NK-92 treated with Interleukin-12 subunit alpha and Interleukin-12 subunit beta, amount 100 ng/mL, for 24 hours (cell line): ENCODE measurements around the gene ZNF334.

Experiments used
- DNase-seq: peaks from one replicate; lab custom pipeline; 2025; lab: John Stamatoyannopoulos, UW

Gene ZNF334

DNA sequence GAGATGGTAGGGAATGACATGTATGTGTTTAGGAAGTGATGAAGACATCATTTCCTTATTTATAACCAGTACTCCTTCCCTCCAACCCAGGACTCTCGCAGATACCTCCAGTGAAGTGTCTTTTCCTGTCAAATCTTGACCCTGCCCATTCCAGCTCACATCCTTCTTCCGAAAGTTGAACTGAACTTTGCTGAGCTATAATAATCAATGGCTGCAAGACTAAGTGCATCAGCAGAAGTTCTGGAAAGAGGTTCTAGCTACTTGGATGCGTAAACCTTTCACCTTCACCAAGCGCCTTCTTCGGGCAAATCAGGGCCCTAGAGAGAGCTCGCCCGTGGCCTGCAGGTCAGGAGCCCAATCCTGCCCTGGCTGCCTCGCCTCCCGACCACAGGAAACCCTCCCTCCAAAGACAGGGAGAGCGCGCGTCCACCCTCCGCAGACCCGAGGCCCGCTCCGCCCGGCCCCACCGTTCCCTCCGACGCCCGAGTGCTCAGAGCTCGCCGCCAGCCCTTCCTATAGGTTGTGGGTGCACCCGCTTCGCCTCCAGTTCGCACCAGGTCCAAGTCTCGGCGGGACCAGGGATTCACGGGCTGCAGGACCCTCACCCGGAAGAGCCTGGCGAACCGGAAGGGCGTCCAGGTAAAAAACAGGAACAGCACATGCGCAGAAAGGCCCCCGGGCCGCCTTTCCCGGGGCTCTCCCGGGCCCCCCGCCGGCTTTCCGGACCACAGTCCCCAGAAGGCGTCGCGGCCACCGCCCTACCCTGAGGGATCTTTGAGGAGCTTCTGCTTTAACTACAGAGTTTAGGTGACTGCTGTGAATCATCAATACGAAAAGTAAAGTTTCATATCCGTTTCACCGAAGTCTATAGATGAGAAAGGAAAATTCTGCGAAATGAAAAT is at the start of gene ZNF334:
ZNF334 (minus strand) TSS at position 617 of the 902 bp plus-strand sequence. CDS start 1,457 bp downstream, outside the sequence.
- DNase-seq, result no peak

DNA sequence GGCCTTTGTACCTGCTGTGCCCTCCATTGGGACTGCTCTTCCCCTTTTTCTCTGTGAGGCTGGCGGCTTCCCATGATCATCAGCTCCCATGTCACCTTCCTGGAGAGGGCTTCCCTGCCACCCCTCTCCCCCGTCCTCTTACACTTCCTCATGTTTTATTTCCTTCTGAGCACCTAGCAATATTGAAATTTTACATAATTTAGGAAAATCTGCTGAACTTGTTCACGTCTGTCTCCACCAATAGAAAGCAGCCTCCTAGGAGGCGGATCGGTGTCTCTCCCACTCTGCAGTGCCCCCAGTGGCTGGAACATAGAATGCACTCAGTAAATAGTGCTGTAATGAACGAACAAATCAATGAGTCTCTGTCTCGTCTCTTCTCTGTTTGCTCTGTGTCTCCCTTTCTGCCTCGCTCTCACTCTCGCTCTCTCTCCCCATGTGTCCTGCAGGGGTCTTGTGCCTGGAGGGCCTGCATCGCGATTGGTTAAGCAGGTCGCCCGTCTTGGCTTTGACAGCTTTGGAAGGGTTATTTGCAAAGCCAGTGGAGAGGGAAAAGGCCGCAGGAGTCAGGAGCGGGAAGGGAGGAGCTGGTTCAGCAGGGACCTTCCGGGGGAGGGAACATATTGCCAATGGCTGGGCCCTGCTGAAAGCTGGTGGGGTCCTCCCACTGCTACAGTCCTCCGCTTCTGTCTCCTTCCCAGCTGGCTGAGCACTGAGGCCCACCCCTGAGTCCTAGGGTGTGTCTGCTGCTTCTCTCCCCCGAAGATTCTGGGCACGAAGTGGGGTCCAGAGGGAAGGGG is 49.2 kb upstream of the ZNF334 start:
- DNase-seq, result peak; percentile 47

DNA sequence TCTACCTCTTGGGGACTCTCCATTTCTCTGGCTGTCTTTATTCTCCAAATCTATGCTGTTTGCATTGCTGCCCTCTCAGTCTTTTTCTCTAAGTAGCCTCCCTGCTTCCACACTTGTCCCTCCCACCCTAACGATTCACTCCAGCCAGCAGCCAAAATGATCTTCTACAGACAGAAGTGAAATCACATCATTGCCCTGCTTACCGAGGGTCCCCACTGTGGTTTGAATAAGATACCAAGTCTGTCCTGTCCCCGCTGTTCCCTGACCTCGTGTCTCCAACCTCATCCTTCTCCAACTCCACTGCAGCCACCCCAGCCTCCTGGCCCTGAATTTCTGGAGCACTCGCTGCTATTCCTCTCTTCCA is 48.6 kb upstream of the ZNF334 start:
- DNase-seq, result no peak

DNA sequence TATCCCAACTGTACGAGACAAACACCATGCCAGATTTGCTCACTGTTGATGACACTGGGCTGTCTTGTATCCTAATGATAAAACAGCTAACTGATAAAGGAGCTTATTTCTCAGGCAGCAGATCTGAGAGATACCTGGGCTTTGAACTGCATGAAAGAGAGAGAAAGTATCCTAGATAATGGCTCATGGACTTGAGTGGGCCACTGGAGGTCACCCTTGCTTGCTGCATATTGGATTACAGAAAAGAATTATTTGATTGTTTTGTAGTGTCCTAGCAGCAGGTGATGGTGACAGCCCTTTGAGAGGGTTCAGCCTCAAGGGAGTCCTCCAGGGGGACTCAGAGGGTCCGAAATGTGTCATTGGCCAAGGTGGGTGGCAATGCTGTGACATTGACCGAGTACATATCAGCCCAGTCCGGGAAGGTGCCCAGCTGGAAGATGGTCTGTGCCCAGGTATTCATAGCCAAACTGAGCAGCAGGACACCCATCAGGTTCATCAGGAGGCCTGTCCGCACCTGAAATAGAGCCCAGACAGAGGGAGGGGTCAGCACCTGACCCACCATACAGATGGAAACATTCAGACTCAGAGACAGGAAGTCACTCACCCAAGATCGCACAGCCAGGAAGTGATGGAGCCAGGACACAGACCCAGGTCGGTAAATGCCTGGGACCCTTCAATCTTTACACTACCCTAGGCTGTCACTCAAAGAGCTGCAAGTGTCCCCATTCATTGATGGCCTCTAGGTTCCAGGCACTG is 46.5 kb upstream of the ZNF334 start:
- no peak for DNase-seq

DNA sequence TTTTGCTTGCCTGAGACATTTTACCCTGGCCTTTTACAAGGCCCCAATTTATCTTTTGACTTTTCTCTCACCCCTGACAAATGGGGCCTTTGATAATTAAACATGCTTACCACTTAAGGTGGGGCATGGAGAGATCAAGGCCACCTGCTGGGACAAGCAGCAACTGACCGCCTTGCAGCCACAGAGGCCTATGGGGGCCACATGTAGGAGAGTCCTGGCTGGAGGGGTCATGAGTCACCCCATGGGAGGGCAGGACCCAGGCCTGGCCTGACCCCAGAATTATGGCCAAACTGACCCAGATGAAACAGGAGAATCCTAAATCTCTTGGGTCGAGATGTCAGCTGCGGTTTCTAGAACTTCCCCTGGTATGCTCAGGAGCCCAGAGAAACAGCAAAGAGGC is 45.6 kb upstream of the ZNF334 start:
- DNase-seq, result no peak

DNA sequence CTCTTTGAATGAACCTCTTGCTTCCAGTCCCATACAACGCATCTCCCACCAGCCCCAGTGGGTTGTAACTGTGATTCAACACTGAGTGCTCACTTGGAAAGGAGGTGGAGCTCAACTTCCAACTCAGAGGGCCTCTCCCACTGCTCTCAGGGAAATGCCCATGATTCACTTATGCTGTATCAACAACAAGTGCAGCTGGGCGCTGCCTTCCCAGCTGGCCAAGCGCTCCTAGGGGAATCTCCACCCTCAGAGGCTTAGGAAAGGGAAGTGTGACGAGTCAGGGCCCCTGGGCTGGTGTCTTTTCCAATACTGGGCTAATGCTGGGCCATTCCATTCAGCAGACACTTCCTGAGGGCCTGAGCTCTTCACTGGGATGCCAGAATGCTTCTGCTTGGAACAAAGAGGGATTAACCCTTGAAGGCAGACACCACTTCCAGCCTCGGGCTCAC is 45.2 kb upstream of the ZNF334 start:
- DNase-seq, result no peak

DNA sequence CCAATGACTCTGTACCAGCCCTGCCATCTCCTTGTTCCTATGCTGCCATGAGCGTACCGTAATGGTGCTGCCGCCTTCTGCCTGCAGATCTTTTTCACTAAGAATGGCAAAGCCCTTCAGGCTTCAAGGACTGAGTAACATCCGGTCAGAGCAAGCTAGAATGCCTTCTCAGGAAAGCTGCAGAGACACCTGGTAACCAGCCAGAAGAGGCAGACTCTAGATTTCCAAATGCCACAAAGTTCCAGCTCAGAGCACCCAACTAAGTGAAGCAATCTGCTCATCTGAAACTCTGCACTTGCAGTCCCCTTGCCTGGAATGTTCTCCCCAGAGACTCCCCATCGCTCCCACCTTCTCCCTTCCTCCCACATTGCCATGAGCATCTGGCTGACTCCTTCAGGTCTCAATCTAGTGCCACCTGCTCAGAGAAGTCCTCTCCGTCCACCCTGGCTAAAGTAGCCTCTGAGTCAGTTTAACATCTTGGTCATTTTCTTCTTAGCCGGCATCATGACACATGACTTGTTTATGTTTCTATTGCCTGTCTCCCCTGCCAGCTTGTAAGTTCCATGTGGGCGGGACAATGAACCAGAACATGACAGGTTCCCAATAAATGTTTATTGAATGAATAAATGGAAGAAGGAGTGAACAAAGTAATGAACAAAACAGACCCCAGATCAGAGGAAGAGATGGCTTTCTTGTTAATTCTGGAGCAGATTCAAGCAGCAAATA is 44.0 kb upstream of the ZNF334 start:
- no peak for DNase-seq

DNA sequence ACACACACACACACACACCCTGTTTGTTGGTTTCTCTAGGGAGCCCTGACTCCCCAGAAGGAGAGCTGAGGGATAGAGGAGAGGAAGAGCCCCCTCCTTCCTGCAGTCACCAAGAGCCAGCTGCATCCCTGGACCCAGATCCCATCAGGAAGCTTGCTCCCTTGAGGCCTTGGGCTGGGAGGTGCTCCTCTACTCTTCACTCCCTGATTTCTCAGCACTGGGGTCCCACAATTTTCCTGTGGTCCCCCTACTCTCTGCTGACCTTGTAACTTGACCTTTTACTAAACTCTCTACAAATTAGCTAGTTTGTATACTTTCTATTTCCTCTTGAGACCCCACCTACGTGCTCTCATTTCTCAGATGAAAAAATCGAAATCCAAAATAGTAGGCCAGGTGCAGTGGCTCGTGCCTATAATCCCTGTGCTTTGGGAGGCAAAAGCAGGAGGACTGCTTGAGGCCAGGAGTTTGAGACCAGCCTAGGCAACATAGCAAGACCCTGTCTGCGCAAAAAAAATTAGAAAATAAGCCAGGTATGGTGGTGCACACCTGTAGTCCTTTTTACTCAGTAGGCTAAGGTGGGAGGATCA is 42.1 kb upstream of the ZNF334 start:
- DNase-seq, result no peak

DNA sequence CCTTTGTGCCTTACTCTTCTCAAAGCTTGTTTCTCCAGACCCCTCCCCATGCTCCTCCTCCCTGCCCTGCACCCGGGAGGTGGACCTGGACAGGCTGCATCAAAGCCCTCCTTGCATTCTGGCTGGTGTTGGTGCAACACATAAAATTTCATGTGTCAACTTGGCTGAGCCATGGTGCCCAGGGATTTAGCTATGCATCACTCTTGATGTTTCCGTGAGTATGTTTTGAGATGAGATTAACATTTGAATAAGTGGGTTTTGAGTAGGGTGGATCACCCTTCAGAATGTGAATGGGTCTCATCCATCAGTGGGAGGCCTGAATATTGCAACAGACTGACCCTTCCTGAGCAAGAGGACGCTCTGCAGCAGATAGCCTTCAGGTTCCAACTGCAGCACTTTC is 41.5 kb upstream of the ZNF334 start:
- no peak for DNase-seq

DNA sequence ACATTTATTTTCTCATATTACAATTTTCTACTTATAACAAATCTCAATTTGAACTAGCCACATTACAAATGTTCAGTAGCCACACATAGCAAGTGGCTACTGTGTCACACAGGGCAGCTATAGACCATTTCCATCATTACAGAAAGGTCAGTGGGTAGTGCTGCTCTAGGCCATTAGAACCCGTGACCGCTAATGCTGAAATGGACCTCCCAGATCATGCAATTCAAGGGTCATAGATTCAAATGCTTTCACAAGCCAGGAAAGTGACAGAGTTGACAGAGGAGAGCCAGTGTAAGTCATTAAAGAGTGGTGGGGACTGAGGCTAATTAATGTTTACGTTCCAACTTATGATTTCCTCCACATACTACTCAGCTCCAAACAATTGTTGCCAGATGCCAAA is 40.6 kb upstream of the ZNF334 start:
- no peak for DNase-seq

DNA sequence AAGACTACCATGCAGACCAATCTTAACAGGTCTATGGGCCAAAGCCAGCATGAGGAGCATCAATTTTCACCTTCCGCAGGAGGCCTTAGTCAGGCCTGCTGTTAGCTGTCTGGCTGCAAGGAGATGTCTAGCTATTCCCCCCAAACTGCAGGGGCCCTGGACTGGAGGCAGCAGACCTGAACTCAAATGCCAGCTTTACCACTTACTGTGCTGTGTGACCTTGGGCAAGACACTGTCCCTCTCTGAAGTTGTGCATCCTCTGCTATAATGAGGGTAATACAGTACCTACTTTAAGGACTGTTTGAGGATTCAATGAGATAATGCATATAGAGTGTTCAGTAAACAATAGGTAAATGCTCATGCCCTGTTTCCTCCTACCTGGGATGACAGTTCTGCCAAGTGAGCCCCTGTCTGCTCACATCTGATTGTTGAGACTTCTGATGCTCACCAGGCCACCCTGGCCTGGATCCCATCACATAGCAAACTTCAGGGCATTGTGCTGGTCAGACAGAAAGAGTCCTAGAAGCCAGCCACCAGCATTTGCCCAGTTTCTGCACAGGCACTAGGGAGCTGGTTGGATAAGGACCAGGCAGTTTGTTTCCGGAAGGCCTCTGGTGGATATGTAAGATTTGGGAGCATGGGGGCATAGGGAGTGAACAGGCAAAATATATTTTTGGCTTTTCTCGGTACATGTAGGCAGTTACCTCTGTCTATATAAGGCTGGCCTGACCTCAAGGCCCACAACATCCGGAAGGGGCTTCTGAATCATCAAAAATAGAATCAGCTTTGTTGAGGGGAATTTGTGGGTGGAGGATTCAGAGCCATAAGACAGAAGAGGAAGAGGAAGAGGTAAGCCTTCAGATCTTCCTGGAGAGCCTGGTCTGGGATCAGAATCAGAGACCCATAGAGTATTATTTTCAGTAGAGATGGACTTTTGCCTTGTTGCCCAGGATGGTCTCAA is 39.4 kb upstream of the ZNF334 start:
- DNase-seq, result peak; percentile 52

DNA sequence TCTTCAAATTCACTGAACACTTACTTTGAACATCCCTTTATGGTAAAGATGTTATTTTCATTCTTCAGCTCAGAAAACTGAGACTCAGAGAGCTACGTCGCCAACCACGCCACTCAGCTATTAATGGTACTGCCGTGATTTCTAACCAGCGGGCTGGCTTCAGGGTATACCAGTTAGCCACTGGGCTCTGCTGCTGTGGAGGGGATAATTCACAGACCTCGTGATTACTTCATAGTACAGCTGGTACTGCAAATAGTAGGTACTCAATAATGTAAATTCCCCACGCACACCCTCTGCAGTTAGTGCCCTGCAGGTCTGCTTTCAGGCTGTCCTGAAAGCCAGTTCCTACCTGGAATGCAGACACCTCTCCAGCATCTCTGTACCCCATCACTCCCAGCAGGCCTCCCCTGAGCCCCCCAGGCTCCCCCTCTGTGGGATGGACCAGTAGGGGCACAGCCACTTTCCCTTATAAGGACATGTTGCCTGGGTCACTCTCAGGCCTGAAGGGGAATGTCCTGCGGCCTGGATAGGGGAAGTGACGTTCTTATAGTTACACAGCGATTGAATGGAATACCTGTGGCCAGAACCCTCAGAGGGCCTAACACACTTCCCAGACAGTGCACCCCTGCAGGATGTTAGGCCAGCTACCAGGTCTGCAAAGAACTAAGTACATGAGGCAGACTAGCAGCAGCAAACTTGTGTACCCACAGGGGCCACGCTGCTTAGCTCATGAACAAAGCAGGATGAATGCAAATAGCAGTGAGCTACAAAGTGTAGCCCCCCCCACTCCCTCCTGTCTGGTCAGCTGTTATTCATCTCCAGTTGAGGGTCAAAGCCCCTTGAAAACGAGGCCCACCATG is 38.4 kb upstream of the ZNF334 start:
- no peak for DNase-seq

DNA sequence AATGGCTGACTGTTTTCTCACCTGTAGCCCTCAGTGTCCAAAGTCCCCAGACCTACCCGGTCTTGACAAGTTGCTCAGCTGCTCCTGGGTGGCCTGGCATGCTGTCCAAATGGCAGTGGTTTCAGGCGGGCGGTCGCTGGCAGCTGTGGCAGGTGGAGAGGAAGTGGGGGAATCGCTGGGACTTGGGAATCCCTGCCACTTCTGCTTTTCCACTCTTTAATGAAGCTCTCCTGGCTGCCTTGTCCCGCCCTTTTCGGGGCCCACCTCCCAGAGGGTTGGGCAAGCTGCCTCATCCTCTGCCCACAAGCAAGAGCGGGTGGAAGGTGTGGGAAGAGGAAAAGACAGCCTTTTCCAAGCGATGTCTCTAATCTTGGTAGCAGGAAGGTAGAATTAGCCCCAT is 37.1 kb upstream of the ZNF334 start, which contains the start of gene OCSTAMP:
OCSTAMP (minus strand) TSS at position 194 of the 400 bp plus-strand sequence; CDS start at position 100, 94 bp downstream.
- DNase-seq, result no peak

DNA sequence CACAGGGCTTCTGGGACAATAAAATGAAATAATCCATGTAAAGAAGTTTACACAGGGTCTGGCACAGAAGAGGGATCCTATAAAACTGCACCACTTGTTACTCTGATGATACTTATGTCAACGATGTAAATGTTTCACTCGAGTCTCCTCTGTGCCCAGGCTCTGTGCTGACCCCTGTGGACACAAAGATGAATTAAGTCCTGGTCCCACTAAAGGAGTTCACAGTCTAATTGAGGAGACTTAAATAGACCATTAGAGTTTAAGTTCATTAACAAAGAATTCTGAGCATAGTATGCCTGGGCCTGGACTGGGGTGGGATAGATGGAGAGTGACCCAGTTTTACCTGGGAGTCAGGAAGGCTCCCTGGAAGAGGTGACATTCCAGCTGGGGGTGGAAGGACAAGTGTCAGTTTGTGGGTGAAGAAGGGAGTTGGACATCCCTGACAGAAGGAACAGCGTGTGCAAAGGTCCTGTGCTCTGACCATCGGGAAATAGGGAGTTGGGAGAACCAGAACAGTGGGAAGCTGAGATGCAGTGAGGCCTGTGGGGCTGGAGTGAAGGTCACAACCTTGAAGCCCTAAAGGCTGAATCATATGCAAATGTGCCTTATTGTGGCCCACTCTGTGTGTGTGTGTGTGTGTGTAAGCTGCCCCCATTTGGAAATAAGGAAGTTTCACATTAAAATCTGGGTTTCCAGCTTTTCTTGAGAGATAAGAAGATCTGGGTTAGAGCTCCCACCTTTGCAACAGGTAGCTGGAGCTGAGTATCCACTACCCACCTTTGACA is 36.0 kb upstream of the ZNF334 start:
- DNase-seq, result peak; percentile 25

DNA sequence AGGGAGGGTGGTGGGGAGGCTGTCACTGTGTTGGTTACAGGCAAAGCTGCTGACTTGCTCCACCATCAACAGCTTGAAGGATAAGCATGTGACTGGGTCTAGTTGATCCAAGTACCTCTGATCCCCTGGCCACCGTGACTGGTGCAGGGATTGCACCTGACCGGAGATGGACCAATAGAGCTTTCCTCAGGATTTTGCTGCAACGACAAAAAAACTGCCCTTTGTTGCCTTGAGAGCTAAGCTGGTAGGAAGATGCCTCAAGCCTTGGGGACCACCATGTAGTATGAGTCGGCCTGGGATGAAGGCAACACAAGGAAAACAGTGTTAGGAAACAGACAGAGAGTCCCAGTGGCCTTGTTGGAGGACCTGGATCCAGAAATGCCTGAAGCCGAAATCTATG is 35.3 kb upstream of the ZNF334 start:
- DNase-seq, result no peak

DNA sequence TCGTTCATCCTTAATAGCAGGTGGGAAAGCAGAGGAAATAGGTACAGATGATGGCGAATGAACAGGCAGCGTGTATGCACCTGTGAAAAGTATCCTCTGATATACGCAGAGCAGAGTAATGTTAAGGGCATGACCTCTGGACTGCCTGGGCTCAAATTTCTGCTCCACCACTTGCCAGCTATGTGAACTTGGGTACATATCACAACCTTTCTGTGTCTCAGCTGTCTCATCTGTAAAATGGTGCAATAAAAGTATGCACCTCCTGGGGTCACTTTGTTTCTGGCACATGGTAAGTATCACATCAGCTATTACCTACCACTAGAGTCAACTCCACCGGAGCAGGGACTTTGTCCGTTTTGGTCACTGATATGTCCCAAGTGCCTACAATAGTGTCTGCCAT is 34.6 kb upstream of the ZNF334 start:
- DNase-seq, result no peak

DNA sequence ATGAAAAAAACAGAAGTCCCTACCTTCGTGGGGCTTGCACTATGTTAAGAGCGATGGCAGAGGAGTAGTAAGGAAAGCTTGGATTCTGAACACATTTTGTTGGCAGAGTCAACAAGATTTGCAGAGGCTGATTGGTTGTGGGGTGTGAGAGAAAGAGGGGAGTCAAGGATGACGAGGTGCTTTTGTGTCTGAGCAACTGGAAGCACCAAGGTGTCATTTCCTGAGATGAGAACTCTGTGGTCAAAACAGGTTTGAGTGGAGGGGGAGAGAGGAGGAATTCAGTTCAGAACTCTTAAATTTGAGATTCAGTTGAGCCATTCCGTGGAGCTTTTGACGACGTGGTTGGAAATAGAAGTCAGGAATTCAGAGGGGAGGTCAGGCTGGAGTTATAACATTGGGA is 33.6 kb upstream of the ZNF334 start:
- no peak for DNase-seq

DNA sequence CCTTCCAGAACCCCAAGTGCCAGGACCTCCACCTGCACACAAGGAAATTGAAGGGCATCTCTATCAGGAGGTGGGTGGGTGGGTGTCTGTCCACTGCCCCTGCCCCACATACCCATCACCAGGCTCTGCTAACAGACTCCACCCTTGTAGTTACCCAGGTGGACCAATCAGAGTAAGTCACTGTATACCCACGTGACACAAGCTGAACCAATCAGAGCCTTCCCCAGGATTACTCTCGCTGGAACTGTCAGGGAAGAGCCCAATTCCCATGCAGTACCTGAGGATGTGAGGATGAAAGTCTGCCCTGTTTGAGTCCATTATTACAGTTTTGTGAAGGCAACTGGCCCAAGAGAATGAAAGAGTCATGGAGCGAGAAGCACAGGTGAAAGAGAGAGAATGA is 32.9 kb upstream of the ZNF334 start:
- no peak for DNase-seq
